ENCODE results near the gene PIGS.
"Not testable (repeated sequence)": the region's sequence is repeated elsewhere in the genome, so short reads cannot be mapped to it uniquely, and the experiment has no call there.

PIGS gene

DNA sequence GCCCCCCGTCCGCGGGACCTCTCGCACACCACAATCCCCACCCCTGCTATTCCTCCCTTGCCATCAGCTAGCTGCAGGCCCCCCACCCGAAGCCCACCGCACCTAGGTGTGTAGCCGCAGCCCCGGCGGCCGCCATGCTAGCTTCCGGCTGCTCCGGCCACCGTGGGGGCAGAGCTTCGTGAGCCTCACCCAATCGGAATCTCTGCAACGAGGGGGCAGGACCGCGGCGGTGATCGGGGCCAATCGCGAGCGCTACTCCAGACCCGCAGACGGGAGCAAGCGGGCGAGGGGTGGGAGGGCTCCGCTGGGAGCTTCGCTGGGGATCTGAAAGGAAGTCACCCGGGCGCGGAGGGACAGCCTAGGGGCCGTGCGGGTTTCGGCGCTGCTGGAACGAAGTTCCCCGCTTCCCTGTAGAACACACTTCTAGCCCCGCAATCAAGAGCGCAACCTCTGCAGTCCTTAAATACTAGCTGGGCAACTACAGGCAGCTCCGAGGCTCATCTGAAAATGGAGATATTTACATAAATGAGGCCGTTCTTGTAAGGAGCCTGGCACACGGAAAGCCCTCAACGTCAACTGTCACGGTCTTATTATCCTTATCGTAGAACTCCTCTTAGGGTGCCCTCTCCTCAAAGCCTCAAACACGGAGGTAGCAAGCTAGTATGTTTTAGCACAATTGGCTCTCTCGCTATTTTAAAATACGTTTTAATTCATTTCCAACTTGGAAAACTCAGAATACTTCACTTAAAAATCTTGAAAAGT is at the start of gene PIGS:
TSS of gene PIGS (minus strand) at position 164 of the 762 bp plus-strand sequence. CDS start at position 136, 28 bp downstream.
- peak; percentile 66 to 98 (median 93) for DNase-seq

DNA sequence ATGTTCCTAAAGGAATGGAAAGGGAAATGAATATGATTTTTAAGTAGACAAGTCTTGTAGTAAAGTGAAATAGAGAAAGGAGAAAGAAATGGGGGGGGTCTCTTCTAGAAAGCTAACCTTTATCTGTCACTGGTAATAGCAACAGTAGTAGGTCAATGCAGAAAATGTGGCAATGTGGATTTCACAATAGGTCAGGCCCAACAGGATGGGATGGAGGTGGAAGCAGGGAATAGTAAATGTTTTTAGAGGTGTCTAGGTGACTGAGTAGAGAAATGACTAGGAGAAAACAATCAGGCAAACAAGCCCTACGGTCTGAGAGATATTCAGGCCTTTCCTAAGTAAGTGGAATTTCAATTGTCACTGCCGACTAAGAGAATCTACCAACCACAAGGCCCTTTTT is 48.7 kb upstream of the PIGS start:
- no peak for DNase-seq

DNA sequence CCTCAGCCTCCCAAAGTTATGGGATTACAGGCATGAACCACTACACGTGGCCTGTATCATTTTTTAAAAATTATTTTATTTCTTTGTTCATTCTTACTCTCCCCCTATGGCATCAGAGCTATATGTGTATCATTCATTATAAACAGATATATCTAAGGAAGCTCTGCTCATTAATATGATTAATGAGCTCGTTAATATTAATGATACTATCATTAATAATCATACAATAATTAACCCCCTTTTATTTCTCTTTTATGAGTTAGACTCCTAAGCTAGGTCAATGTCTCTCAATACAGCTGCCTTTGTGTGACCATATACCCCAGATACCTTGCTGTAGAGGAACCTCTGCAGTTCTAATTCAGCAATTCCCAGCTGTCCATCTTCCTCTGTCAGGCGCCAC is 47.1 kb upstream of the PIGS start:
- DNase-seq: no peak

DNA sequence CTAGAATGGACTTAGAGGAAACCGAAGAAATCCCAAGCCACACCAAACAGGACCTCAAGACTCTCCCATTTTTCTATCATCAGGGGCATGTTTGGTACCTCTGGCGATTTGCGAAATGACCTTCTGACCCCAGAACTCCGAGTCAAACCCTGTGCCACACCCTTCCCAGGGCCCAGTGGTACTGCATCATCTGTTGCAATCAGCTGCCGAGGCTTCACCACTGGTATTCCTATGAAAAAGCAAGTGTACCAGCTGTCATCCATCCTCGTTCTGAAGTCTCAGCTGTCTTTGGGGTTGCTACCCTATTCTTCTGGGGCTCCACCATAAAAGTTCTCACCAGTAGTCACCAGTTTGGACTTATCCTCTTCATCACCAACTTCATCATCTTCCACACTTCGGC is 45.0 kb upstream of the PIGS start:
- no peak for DNase-seq

DNA sequence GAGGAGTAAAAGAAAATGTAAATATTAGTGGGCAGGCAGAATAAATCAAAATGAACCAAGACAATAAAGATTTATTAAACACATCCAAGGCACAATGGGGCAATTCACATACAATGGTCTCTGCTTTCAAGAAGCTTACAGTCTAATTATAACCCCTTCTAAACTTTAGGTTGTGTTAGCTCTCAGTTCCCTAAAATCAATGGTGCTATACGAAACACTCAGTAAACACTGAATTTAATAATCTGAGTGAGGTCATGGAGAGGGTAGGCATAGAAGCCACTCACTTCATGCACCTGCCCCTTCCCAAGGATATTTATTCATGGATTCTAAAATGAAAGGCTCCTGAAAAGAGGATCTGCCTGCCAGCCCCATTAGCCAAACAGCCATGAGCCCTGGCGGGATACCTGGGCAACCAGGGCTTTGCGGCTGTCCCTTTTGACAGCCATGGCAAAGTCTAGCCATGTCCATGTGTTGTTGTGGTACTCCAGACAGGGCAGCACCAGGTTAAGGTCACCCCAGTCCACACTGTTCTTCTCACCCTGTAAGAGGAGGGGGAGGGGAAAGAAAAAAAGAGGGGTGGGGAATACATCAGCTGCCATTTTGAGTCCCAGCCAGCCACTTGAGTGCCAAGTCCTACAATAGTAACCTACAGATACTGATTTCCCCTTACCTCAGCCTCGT is 44.1 kb upstream of the PIGS start:
- no peak for DNase-seq

DNA sequence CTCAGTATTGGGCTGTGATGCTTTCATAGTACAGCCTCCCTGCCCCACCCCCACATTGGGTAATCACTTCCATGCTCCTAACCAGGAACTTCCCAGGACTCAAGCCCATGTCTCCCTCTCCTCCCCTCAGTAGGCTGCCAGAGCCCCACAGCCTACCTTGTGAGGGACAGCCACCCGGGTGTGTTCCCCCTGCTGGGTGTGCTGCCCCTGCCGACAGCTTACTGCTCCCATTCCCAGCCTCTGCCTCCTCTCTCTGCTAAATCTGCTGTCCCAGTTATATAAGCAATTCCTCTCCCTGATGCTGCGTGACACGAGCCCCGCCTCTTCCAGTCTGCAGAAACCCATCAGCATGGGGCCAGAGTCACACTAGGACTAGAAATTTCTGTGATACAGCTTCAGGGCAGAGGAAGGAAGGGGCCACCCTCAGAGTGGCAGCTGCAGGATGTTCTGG is 42.6 kb upstream of the PIGS start, which contains the start of gene RSKR:
TSS of gene RSKR (minus strand) at position 255 of the 451 bp plus-strand sequence. CDS start at position 231, 24 bp downstream.
- DNase-seq: peak in 42 of 56 donors; percentile 1 to 78 (median 42)

DNA sequence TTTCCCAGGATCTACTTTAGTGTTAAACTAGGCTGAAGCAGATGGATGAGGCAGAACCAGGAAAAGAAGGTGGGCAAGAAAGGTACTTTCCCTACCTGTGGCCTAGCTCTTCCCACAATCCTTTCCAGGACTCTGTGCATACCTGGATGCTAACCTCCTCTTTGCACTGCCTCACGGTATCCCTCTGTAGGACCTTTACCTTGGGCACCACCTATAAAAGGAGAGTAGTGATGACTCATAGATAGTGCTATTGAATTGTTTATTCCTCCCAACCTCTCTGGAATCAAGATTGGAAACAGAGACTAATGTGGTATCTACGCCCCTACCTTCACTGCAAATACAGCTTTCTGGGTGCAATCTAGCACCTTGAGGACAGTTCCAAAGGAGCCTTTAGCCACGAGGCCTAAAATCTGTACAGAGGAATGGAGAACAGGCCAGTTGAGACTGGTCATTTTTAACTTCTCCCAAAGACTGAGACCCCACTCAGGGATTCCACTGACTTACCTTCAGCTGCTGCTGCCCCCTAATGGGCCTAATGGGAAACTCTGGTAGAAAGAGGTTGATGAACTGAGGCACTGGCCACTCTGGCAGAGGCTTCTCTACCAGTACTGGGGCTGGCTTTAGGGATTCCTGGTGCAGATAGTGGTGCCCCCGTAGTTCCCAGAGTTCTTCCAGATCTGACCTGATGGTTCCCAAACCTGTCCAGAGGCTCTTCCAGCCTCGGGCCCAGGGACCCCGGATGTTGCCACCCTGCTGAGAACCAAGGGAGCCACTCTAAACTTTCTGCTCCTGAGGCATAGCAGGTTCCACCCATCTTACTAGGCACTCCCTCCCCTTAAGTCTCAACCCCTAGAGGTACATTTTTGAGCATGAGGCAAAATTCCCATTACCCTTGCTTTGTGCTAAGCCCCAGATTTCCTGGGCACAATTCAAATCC is 41.9 kb upstream of the PIGS start:
- peak in 25 of 56 donors; percentile 2 to 56 (median 14) for DNase-seq

DNA sequence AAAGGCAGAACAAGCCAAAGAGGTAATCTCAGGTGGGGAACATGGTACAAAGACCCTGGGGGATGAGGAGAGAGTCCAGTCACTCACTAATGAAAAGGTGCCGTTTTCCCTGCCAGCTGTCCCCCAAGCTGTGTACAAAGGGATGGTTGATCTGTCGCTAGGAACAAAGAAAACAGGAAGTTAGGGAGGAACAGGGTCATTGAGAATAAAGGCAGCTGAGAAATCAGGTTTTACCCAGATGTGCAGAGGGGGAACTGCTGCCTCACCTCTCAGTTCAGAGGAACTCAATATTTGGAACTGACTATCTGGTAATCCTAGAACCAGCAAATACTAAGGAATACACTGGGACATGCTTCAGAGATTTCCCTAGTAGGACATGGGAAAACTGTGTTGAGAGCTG is 41.2 kb upstream of the PIGS start:
- no peak for DNase-seq

DNA sequence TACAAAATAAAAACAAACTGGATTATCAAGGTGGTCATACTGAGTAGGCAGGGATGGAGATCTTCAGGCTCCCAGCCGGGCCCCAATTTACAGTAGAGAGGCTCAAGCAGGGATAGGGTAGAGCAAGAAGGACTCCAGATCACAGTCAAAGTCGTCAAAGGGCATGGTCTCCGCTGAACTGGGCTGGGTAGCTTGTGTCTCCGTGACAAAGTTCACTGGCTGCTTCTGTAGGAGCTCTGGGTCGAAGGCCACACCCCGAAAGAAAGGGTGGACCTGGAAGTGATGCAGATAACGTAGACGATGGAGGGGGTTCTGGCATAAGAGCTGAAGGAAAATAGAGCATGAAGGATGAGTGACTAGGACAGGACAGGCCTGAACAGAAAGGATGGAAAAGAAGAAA is 39.1 kb upstream of the PIGS start:
- no peak for DNase-seq

DNA sequence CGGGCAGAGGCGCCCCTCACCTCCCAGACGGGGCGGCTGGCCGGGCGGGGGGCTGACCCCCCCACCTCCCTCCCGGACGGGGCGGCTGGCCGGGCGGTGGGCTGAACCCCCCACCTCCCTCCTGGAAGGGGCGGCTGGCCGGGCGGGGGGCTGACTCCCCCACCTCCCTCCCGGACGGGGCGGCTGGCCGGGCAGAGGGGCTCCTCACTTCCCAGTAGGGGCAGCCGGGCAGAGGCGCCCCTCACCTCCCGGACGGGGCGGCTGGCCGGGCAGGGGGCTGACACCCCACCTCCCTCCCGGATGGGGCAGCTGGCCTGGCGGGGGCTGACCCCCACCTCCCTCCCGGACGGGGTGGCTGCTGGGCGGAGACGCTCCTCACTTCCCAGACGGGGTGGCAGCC is 32.7 kb upstream of the PIGS start:
- DNase-seq: not testable (repeated sequence)

DNA sequence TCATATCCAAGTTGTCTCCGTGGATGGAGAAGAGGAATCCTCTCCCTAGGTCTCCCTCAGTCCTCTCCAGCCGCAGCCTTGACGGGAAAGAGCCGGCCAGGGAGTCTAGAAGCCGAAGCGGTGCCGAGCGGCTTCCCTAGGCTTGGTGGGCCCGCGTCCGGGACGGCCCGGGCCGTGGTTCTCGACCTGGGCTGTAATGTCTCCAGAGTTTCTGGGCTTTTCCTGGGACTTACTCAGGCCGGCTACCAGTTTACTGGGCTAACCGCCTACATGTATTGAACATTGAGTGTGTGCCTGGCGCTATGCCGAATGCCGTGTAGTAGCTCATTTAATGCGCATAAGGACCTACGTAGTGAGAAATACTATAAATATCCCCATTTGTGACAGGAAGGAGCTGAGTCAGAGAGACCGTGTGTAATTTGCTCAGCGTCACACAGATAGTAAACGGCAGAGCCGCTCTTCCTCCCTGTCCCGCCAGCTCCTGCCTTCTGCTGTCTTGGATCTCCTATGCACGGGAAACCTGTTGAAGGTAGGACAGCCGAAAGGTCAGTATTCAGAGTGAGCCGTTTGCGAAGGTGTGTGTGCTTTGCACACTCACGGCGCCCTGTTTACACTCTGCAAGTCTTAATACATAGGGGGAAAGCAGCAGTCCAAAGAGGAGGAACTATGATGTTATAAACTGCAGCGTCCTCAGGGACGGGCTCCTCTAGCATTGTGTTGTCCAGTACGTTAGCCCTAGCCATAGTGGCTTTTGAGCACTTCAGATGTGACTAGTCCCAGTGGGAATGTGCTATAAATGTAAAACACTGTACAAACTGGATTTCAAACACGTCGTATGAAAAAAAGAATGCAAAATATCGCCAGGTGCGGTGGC is 28.2 kb upstream of the PIGS start:
- peak in 34 of 56 donors; percentile 12 to 75 (median 46) for DNase-seq

DNA sequence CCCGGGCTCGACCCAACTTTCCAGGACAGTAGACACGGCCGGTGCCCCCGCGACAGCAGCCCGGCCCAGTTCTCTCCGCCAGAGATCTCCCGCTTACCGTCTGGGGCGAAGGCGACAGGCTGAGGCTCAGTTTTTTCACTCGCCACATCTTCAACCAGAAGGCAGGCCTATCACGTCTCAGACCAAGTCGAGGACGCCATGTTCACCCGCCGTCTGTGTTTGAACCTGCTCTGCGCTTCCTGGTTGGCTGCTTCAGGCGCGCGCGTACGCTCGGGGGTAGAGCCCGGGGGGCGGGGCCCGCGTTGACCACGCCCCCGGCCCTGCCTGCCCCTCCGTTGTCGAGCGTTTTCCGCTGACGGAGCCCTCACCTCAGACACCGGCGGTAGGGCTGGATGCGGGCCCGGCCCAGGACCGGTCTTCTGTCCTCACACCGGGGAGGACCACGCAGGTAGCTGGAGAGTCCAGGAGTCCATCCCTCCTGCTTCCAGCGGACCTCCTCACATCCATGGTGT is 27.5 kb upstream of the PIGS start, which contains the start of gene SPAG5:
TSS of gene SPAG5 (minus strand) at position 227 of the 512 bp plus-strand sequence. CDS start at position 148, 79 bp downstream.
- peak; percentile 33 to 94 (median 81) for DNase-seq

DNA sequence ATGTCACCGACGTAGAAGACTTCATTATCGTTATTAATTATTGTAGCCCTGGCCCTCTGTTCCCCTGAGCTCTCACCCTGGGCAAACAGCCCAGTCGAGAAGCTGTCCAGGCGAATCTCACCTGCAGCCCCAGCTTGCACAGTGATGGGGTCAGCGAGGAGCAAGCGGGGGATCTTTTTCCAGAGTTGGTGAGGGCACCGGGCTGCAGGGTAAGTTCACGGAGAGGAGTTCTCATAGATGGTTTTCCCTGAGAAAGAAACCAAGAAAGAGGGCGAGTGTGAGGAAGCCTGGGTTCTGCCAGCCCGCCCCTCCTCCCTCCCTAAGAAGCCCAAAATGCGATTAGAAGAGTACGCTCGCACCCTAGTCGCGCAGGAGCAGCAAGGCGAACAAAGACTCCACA is 27.1 kb upstream of the PIGS start:
- no peak for DNase-seq

DNA sequence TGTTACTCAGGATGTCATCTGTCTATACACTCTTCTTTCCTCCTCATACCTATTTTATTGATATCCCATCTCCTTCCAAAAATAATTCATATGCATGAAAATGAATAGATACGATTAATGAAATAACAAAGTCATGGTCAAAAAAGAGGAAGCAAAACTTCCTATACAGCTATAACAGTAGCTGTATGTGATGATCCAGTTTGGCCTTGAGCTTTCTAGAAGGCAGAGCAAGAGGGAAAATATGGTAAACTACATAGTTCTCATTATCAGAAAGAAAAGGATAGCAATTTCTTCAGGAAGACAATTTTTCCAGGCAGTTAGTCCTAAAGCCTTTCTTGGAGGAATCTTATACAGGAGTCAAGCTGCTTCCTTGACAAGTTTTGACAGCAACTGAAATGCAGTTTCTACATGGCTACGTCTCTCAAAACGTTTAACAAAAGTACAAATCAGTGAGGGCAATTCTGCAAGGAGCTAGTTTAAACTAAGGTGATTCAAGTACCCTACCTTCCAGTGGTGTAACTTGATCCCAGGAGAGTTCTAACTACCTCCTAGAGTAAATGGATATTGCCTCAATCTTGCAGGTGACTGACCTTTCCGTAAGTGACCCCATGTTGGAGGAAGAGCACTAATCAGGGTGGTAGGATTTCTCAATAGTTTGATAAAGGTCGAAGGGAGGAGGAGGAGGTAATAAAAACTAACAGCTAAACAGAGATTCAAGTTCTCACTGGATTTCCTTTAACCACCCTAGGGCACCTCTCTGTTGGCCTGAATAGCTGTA is 26.5 kb upstream of the PIGS start:
- DNase-seq: no peak

DNA sequence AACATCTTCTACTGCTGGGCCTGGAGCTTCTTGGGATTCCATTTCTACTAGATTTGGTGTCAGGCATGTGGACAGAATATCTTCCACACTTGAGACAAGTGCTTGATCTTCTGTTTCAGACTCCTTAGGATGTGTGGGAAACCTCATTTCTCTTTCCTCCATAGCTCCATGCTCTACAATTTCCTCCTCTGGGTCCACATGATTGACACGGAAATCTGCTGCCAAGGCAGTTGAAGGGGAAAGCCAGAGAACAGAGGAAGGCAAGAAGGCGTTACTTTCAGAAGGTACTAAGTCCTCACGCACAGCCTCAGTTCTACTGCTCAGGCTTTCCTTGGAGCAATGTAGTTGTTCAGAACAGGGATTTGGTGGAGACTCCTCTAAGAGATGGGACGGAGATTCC is 20.9 kb upstream of the PIGS start:
- DNase-seq: no peak

DNA sequence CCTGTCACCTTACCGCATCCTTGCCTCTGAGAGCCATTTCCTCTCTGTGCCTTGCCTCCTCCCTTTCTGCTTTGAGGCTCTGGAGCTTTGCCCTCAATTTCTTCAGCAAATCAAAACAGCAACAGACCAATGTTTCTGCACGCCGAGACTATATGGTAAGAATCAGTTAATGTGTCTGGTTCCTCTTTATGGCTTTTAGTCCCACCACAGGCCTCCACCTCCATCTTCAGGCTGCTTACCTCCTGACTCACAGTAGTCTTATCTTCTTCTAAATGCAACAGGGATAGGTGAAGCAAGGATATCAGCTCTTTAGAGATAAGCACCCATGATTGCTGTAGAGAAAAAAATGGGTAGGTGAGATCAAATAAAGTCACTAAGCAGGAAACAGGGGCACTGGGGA is 14.5 kb upstream of the PIGS start:
- DNase-seq: no peak

DNA sequence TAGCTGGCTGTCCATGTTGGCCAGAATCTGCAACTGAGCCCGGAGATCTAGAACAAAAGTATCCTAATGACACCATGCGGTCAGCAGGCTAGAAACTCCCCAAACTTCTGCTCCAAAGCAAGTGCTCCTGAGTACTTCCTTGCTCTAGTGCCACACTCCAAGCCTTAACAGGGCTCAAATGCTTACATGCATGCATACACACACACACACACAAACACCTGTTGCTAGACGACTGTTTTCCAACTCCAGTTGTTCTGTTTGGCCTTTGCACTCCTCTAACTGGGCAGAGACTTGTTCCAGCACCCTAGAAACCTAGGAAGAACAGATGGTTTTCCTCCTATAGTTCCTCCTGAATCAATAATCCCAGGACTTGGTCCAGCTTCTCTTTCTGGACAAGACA is 13.1 kb upstream of the PIGS start:
- DNase-seq: no peak

DNA sequence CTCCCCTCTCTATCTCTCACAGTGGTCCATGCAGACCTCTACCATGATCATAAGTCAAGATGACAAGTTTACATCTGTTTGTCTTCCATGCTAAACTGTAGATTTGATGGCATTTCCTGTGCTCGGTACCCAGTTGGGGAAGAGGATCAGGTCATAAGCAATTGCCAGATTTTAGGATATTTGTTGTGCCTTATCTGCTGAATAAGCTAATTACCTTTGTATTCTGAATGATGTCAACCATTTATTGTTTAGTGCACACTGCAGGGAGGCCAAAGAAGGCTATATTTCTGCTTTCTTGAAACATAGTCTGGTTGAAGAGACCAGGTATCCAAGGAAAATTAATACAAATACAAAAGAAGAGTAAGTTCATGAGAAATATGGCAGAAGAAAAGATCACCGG is 11.2 kb upstream of the PIGS start:
- no peak for DNase-seq

DNA sequence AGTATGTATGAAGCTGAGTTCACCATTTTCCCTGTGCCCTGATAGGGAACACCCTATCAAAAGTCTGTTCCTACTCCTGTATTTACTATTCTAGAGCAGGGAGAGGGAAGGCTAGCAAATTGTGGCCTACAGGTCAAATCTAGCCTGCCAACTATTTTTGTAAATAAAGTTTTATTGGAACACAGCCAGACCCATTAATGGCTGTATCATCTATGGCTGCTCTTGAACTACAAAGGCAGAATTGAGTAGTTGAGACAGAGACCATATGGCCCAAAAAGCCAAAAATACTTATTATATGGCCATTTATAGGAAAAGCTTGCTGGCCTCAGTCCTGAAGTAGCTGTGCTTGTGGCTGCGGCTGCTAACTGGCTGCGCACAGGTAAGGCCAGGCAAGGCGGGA is 9.6 kb upstream of the PIGS start:
- no peak for DNase-seq

All from nucleus accumbens (tissue), 56 donors.